Measurements from ENCODE around the gene CFAP20DC. TPM values are rescaled to one million over a fixed set of nuclear protein-coding genes. Genes with fewer than 3 reads are reported as not detected.
"Not testable (repeated sequence)": the region's sequence is repeated elsewhere in the genome, so short reads cannot be mapped to it uniquely, and the experiment has no call there.

The CFAP20DC gene
- total RNA-seq, 4 donors from 2014 or later, result 0.17 to 0.32 (median 0.23) TPM; not detected in 1

DNA sequence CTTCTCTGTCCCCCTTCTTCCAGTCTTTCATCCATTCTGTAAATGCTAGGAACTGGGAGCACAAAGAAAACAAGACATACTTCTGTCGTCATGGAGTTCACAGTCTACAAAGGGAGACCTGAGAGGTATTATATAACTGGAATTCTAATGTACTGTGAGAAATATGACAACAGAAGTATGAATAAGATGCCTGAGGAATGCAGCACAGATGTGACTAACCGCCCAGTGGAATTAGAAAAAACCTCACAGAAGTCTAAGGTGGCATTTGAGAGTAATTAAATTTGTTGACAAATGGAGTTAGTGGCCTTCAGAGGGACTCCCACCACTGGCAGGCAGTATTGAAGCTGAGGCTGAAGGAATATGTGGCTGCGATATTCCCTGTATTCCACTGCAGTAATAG is 214.7 kb downstream of the CFAP20DC start:
- DNase-seq (ENCODE audit: extremely low spot score), result no peak
- no peaks in the 10 kb centered on the region for H3K27me3 ChIP-seq
- H3K36me3 ChIP-seq, result no peaks in the 10 kb centered on the region
- no peaks in the 10 kb centered on the region for H3K9me3 ChIP-seq
- H3K4me1 ChIP-seq, result peaks cover 0 to 2% (median under 1%) of the 10 kb centered on the region in 4 donors
- H3K4me3 ChIP-seq, result no peak overlapping the region
- H3K27ac ChIP-seq (replicated peaks in 1 of 4), result no peak overlapping the region
- 79% methylated on average over 3 of the region's 3 CpGs for WGBS
- TF ChIP-seq, protein P1, sequence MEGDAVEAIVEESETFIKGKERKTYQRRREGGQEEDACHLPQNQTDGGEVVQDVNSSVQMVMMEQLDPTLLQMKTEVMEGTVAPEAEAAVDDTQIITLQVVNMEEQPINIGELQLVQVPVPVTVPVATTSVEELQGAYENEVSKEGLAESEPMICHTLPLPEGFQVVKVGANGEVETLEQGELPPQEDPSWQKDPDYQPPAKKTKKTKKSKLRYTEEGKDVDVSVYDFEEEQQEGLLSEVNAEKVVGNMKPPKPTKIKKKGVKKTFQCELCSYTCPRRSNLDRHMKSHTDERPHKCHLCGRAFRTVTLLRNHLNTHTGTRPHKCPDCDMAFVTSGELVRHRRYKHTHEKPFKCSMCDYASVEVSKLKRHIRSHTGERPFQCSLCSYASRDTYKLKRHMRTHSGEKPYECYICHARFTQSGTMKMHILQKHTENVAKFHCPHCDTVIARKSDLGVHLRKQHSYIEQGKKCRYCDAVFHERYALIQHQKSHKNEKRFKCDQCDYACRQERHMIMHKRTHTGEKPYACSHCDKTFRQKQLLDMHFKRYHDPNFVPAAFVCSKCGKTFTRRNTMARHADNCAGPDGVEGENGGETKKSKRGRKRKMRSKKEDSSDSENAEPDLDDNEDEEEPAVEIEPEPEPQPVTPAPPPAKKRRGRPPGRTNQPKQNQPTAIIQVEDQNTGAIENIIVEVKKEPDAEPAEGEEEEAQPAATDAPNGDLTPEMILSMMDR (IDR thresholded peaks at IDR 0.05), result no peak
- TF ChIP-seq POLR2A (IDR thresholded peaks at IDR 0.05; ENCODE audit: low read depth) (no peak), POLR2AphosphoS5 (IDR thresholded peaks at IDR 0.05) (no peak), EP300 (IDR thresholded peaks at IDR 0.05) (no peak)
- intact Hi-C loops (cut with DNase I), result no loop called here

DNA sequence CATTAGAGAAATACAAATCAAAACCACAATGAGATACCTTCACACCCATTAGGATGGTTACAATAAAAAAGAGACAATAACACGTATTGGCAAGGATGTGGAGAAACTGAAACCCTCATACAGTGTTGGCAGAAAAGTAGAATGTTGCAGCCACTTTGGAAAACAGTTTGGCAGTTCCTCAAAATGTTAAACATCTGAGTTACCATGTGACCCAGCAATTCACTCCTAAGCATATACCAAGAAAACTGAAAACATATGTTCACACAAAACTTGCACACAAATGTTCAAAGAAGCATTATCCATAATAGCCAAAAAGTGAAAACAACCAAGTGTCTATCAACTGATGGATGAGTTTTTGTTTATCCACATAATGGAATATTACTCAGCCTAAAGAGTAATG is 216.3 kb downstream of the CFAP20DC start:
- H3K4me3 ChIP-seq, result no peak overlapping the region
- H3K9me3 ChIP-seq, result no peaks in the 10 kb centered on the region
- TF ChIP-seq POLR2A (IDR thresholded peaks at IDR 0.05; ENCODE audit: low read depth) (no peak), EP300 (IDR thresholded peaks at IDR 0.05) (no peak), POLR2AphosphoS5 (IDR thresholded peaks at IDR 0.05) (no peak)
- TF ChIP-seq, protein P1 (IDR thresholded peaks at IDR 0.05), result no peak
- no peak overlapping the region for H3K27ac ChIP-seq (replicated peaks in 1 of 4)
- H3K36me3 ChIP-seq, result no peaks in the 10 kb centered on the region
- intact Hi-C loops (cut with DNase I), result no loop called here
- DNase-seq (ENCODE audit: extremely low spot score), result no peak
- H3K27me3 ChIP-seq, result no peaks in the 10 kb centered on the region
- H3K4me1 ChIP-seq, result peaks cover 0 to 7% (median 4%) of the 10 kb centered on the region in 4 donors
- WGBS, result 64% methylated on average over 1 of the region's 1 CpG

DNA sequence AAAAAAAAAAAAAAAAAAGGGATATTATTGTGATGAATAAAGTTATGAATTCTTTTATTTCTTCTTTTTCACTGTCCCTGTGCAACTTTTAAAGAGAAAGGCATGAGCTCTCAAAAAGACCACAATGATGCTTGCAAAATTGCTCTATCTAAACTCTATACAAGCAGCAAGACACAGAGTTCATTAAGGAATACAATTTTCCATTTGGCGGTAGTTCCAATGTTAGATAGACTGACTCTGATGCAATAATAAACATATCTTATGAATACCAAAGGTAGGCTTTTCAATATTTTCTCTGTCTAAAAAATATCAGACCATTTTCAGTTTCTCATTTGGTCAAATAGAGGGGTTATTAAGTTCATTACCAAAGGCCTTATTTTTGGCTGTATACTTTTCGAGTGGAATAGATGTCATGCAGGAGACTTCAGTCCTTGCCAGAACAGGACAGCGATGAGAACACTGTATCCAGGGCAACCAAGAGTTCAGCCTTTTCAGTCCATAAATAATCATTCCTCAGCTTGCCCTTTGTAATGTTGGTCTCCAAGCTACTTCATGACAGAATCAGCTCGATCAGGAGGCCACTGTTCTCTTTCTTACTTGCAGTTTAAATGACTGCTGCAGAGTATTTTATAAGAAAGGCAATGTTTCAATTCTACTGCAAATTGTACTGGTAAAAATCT is 220.4 kb downstream of the CFAP20DC start:
- DNase-seq (ENCODE audit: extremely low spot score), result no peak
- Histone ChIP-seq H3K27me3 (no peaks in the 10 kb centered on the region), H3K27ac (replicated peaks in 1 of 4) (no peak overlapping the region), H3K36me3 (no peaks in the 10 kb centered on the region), H3K9me3 (no peaks in the 10 kb centered on the region), H3K4me1 (peaks cover 0 to 7% (median 4%) of the 10 kb centered on the region in 4 donors), H3K4me3 (no peak overlapping the region)
- WGBS, result 49% methylated on average over 4 of the region's 4 CpGs
- intact Hi-C loops (cut with DNase I), result no loop called here
- no peak for TF ChIP-seq POLR2AphosphoS5 (IDR thresholded peaks at IDR 0.05)
- TF ChIP-seq EP300 (IDR thresholded peaks at IDR 0.05), result no peak
- TF ChIP-seq POLR2A (IDR thresholded peaks at IDR 0.05; ENCODE audit: low read depth), result no peak
- TF ChIP-seq, protein P1 (IDR thresholded peaks at IDR 0.05), result no peak

DNA sequence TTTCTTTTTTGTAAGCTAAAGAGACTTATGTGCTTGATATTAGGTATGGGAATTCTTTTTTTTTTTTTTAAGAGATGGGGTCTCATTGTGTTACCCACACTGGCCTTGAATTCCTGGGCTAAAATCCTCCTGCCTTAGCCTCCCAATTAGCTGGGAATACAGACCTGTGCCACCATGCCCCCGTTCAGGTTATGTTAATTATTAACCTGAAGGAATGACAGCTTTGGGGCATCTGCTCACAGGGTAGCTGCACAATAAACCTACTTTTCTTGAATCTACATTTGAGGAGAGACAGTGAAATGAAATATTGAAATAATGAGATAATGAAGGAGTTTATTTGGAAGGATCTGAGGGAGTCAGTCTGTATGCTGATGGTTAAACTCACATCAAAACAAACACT is 225.0 kb downstream of the CFAP20DC start:
- DNase-seq (ENCODE audit: extremely low spot score), result no peak
- no peaks in the 10 kb centered on the region for H3K27me3 ChIP-seq
- WGBS, result 100% methylated on average over 1 of the region's 1 CpG
- H3K4me3 ChIP-seq, result no peak overlapping the region
- TF ChIP-seq POLR2AphosphoS5 (IDR thresholded peaks at IDR 0.05) (no peak), EP300 (IDR thresholded peaks at IDR 0.05) (no peak), POLR2A (IDR thresholded peaks at IDR 0.05; ENCODE audit: low read depth) (no peak)
- TF ChIP-seq, protein P1 (IDR thresholded peaks at IDR 0.05), result no peak
- intact Hi-C loops (cut with DNase I), result no loop called here
- no peaks in the 10 kb centered on the region for H3K36me3 ChIP-seq
- H3K27ac ChIP-seq (replicated peaks in 1 of 4), result no peak overlapping the region
- H3K9me3 ChIP-seq, result no peaks in the 10 kb centered on the region
- H3K4me1 ChIP-seq, result peaks cover 0 to 4% (median 1%) of the 10 kb centered on the region in 4 donors

DNA sequence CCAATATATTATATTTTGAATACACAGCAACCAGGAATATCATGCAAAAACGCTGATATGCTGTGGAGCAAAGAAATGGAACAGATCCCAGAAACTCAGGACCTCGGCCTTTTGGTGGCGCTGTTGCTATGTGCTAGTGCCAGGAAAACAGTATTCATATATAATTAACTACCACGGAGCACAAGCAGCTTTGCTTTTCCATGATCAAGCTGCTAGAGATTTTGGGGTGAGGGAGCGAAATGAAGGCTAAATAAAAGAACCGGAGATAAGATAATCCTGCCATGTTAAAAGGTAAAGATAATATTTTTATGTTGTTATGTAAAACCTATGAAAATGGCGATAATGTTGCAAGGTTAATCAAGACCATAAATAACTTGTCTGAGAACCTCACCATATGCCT is 225.5 kb downstream of the CFAP20DC start:
- no peak for DNase-seq (ENCODE audit: extremely low spot score)
- whole genome bisulfite sequencing, result 34% methylated on average over 7 of the region's 7 CpGs
- Histone ChIP-seq H3K4me3 (no peak overlapping the region), H3K9me3 (no peaks in the 10 kb centered on the region), H3K27ac (replicated peaks in 1 of 4) (no peak overlapping the region), H3K27me3 (no peaks in the 10 kb centered on the region), H3K4me1 (no peaks in the 10 kb centered on the region), H3K36me3 (no peaks in the 10 kb centered on the region)
- intact Hi-C loops (cut with DNase I), result no loop called here
- TF ChIP-seq, protein P1 (IDR thresholded peaks at IDR 0.05), result peak; percentile 15 to 32 (median 17)
- no peak for TF ChIP-seq POLR2AphosphoS5 (IDR thresholded peaks at IDR 0.05)

DNA sequence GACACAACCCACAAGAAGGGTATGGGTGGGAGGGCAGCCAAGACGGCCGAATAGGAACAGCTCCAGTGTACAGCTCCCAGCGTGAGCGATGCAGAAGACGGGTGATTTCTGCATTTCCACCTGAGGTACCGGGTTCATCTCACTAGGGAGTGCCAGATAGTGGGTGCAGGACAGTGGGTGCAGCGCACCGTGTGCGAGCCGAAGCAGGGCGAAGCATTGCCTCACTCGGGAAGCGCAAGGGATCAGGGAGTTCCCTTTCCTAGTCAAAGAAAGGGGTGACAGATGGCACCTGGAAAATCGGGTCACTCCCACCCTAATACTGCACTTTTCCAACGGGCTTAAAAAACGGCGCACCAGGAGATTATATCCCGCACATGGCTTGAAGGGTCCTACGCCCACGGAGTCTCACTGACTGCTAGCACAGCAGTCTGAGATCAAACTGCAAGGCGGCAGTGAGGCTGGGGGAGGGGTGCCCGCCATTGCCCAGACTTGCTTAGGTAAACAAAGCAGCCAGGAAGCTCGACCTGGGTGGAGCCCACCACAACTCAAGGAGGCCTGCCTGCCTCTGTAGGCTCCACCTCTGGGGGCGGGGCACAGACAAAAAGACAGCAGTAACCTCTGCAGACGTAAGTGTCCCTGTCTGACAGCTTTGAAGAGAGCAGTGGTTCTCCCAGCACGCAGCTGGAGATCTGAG is 243.1 kb downstream of the CFAP20DC start:
- H3K27ac ChIP-seq (replicated peaks in 1 of 4); H3K9me3 ChIP-seq; H3K4me1 ChIP-seq; H3K36me3 ChIP-seq; H3K4me3 ChIP-seq; DNase-seq (ENCODE audit: extremely low spot score); intact Hi-C loops (cut with DNase I); H3K27me3 ChIP-seq: not testable (repeated sequence)
- WGBS, result 95% methylated on average over 24 of the region's 26 CpGs

Measured in esophagus muscularis mucosa (tissue), 4 donors.